Tibial artery (tissue), 4 donors: Measurements from ENCODE around the gene GIPC2.

ENCODE experiments used
- DNase-seq, 2 donors: peaks; one replicate each; pipeline ENCODE4 v3.0.0-alpha.2; 2019
- H3K27ac ChIP-seq, 2 donors: fragments of 200-600 bp; sonication (generic) in 1 of 2; 1 replicate in 1 of 2; 2 replicates in 1 of 2; pipeline ENCODE4 v1.5.1; 2018 to 2019; ENCODE audit warnings: mild to moderate bottlenecking in 1 of 2
- H3K27me3 ChIP-seq, 2 donors: fragments of 200-600 bp; sonication (generic) in 1 of 2; one replicate each; pipeline versions ENCODE4 v1.5.1 to v1.6.0; 2016 to 2019
- H3K36me3 ChIP-seq, 3 donors: fragments of 200-600 bp; sonication (generic) in 2 of 3; one replicate each; pipeline ENCODE4 v1.5.1; 2016 to 2019; ENCODE audit warnings: mild to moderate bottlenecking in 2 of 3
- H3K4me1 ChIP-seq, 4 donors: fragments of 200-600 bp; sonication (generic) in 2 of 4; 1 replicate in 3 of 4; 2 replicates in 1 of 4; pipeline ENCODE4 v1.5.1; 2016 to 2019
- H3K4me3 ChIP-seq, 2 donors: fragments of 200-600 bp; sonication (generic) in 1 of 2; 1 replicate in 1 of 2; 2 replicates in 1 of 2; pipeline ENCODE4 v1.5.1; 2018 to 2019; ENCODE audit warnings: mild to moderate bottlenecking in 2 of 2
- H3K9me3 ChIP-seq, 3 donors: fragments of 200-600 bp; sonication (generic) in 1 of 3; one replicate each; pipeline ENCODE4 v1.5.1; 2016 to 2019
- intact Hi-C: fragments of 100-400 bp; cut with DNase I; formaldehyde crosslinking; loops from one replicate; pipeline ENCODE4 v1.15.0; 2023; ENCODE audit warnings: low total_unique reads
- TF ChIP-seq, protein P1 (sequence below), 2 experiments: fragments of 200-600 bp in 1 of 2; fragments of 450-650 bp in 1 of 2; IDR thresholded peaks; one replicate each; pipeline ENCODE4 v1.5.1; 2017 to 2019; ENCODE audit warnings: antibody characterized with exemption in 2 of 2, mild to moderate bottlenecking in 1 of 2, moderate library complexity in 1 of 2

GIPC2 gene

GRCh38 chr1:78045563-78045925 lies 222 bp upstream of the GIPC2 start:
- Histone ChIP-seq H3K4me1 (peaks cover 0 to 17% (median 5%) of the 10 kb centered on the region in 4 donors), H3K36me3 (no peaks in the 10 kb centered on the region), H3K4me3 (peak overlapping the region; percentile 58 to 62), H3K27me3 (no peaks in the 10 kb centered on the region), H3K9me3 (no peaks in the 10 kb centered on the region), H3K27ac (peak overlapping the region; percentile 20 to 55)
- no peak for DNase-seq
- intact Hi-C loops = no loop called here
- TF ChIP-seq, protein P1, sequence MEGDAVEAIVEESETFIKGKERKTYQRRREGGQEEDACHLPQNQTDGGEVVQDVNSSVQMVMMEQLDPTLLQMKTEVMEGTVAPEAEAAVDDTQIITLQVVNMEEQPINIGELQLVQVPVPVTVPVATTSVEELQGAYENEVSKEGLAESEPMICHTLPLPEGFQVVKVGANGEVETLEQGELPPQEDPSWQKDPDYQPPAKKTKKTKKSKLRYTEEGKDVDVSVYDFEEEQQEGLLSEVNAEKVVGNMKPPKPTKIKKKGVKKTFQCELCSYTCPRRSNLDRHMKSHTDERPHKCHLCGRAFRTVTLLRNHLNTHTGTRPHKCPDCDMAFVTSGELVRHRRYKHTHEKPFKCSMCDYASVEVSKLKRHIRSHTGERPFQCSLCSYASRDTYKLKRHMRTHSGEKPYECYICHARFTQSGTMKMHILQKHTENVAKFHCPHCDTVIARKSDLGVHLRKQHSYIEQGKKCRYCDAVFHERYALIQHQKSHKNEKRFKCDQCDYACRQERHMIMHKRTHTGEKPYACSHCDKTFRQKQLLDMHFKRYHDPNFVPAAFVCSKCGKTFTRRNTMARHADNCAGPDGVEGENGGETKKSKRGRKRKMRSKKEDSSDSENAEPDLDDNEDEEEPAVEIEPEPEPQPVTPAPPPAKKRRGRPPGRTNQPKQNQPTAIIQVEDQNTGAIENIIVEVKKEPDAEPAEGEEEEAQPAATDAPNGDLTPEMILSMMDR (IDR thresholded peaks at IDR 0.05) = no peak

GRCh38 chr1:78047106-78047505 lies 1.3 kb downstream of the GIPC2 start:
- TF ChIP-seq, protein P1 (IDR thresholded peaks at IDR 0.05) = no peak

DNA sequence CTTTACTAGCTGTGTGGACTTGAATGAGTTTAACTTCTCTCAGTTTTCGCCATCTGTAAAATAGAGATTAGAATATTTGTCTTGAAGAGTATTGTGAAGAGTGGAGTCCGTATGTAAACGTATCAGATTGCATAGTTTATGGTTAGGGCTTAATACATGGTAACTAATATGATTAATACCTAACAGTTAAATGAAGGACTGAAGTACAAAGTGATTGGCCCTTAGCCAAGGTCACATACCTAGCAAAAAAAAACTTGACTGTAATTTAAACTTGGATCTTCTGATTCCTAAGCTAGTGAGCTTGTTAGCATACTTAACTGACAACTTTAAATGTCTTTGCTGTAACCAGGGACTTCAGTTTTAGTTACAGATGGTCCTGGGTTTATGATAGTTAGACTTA lies 1.9 kb downstream of the GIPC2 start:
- Histone ChIP-seq H3K4me3 (no peak overlapping the region), H3K9me3 (no peaks in the 10 kb centered on the region), H3K27ac (no peak overlapping the region), H3K4me1 (peaks cover 0 to 17% (median 5%) of the 10 kb centered on the region in 4 donors), H3K36me3 (no peaks in the 10 kb centered on the region), H3K27me3 (no peaks in the 10 kb centered on the region)
- intact Hi-C loops = no loop called here
- DNase-seq = no peak
- TF ChIP-seq, protein P1 (IDR thresholded peaks at IDR 0.05) = no peak

More at GRCh38 chr1:78047106-78047505, 1.3 kb downstream of the GIPC2 start:
- Histone ChIP-seq H3K27ac (no peak overlapping the region), H3K4me1 (peaks cover 0 to 17% (median 5%) of the 10 kb centered on the region in 4 donors), H3K36me3 (no peaks in the 10 kb centered on the region), H3K4me3 (peak overlapping the region in 1 of 2 donors; percentile 62), H3K9me3 (no peaks in the 10 kb centered on the region), H3K27me3 (no peaks in the 10 kb centered on the region)
- no peak for DNase-seq
- intact Hi-C loops = no loop called here

GRCh38 chr1:78048446-78048845 lies 2.7 kb downstream of the GIPC2 start:
- TF ChIP-seq, protein P1 (IDR thresholded peaks at IDR 0.05) = no peak
- intact Hi-C loops = no loop called here
- no peaks in the 10 kb centered on the region for H3K36me3 ChIP-seq
- no peak overlapping the region for H3K27ac ChIP-seq
- no peak for DNase-seq
- H3K4me1 ChIP-seq = peaks cover 0 to 17% (median 5%) of the 10 kb centered on the region in 4 donors
- H3K27me3 ChIP-seq = no peaks in the 10 kb centered on the region
- H3K4me3 ChIP-seq = no peak overlapping the region
- H3K9me3 ChIP-seq = no peaks in the 10 kb centered on the region

- no peaks in the 10 kb centered on the region for H3K9me3 ChIP-seq
- H3K27ac ChIP-seq = no peak overlapping the region
- DNase-seq = no peak
- TF ChIP-seq, protein P1 (IDR thresholded peaks at IDR 0.05) = no peak
- intact Hi-C loops = no loop called here
- H3K4me3 ChIP-seq = no peak overlapping the region
- peaks cover 0 to 17% (median 5%) of the 10 kb centered on the region in 4 donors for H3K4me1 ChIP-seq
- H3K36me3 ChIP-seq = no peaks in the 10 kb centered on the region
- H3K27me3 ChIP-seq = no peaks in the 10 kb centered on the region
Measured at GRCh38 chr1:78049396-78049795, 3.6 kb downstream of the GIPC2 start.

DNA sequence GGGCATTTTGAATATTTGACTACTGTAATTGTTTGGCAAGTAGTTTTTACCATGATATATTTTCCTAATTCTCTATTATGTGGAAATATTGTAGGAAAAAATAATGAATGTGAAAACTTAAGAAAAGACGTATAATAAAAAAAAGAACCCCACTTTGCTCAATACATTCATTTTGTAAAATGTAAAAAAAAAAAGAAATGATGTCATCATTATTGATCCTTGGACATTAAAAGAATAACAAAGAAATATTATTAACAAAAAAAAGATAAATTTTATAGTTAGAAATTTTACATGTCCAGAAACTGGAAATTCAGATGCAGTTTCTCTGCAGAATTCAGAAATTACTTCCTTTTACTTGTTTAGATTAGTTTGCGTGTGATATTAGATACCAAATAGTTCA lies 5.2 kb downstream of the GIPC2 start:
- TF ChIP-seq, protein P1 (IDR thresholded peaks at IDR 0.05) = no peak
- Histone ChIP-seq H3K4me3 (no peak overlapping the region), H3K9me3 (no peaks in the 10 kb centered on the region), H3K27me3 (no peaks in the 10 kb centered on the region), H3K4me1 (peaks cover 0 to 12% (median 3%) of the 10 kb centered on the region in 4 donors), H3K36me3 (no peaks in the 10 kb centered on the region), H3K27ac (no peak overlapping the region)
- DNase-seq = no peak
- intact Hi-C loops = no loop called here
